ENCODE data around the gene TLNRD1.
A peak's percentile ranks its signal among the peaks of the same experiment; 100 is the strongest.
"Not testable (repeated sequence)": the region's sequence is repeated elsewhere in the genome, so short reads cannot be mapped to it uniquely, and the experiment has no call there.

TLNRD1 gene

DNA sequence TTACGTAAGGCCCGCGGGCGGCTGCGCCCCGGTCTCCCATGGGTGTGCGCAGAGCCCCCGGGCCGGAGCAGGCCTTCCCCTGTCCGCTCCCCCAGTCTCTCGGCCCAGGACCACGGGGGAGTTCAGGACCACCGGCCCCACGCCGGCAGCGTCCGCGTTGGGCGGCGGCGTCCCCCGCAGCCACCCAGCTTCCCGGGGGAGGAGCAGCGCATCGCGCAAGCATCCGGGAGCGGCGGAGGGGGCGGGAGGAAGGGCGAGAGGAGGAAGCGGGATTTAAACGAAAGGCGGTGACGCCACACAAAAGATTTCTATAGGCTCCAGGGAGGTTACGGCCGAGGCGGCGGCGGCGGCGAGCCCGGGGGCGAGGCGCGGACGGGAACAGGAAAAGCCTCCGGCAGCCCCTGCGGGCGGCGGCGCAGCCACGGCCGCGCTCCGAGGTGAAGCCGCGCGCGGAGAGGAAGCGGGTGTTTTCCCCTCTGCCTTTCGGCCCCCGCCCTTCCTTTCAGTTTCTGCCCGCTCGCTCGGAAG lies at the start of gene TLNRD1:
TSS of gene TLNRD1 (plus strand) at position 300 of the 528 bp plus-strand sequence. CDS start 1,349 bp downstream, outside the sequence.
- DNase-seq = peak; percentile 81 to 87

- no peak for DNase-seq
Observed at GRCh38 chr15:80951941-80952340, 48.8 kb upstream of the TLNRD1 start.

GRCh38 chr15:80953001-80953952 lies 47.4 kb upstream of the TLNRD1 start:
- no peak for DNase-seq

GRCh38 chr15:80953953-80954778 lies 46.6 kb upstream of the TLNRD1 start:
- no peak for DNase-seq

GRCh38 chr15:80955571-80956452 lies 44.9 kb upstream of the TLNRD1 start:
- peak; percentile 60 to 67 for DNase-seq

DNA sequence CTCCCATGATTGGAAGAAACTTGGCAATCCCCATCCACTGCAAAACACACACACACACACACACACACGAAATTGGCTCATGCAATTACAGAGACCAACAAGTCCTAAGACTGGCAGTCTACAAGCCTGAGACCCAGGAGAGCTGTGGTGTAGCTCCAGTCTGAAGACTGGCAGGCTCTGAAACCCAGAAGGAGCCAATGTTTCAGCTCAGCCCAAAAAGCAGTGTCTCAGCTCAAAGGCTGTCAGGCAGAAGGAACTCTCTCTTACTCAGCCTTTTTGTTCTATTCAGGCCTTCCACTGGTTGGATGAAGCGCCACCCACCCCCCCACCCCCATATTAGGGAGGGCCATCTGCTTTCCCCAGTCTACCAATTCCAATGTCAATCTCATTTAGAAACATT lies 43.2 kb upstream of the TLNRD1 start:
- no peak for DNase-seq

DNA sequence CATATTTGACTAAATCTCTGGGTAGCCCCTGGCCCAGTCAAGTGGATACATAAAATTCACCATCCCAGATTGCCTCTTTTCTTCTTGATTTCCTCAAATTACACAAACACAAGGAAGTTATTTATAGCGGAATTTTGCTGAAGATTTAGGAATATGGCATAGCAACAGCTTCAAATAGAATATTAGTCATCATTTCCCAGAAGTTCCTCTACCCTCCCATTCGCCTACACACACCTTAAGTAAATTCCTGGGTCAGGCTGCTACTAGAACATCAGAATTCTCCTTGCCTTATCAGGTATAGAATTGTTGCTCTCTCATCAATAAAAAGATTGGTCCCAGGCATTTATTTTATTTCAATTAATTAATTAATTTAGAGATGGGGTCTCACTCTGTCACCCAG lies 42.7 kb upstream of the TLNRD1 start:
- DNase-seq = no peak

DNA sequence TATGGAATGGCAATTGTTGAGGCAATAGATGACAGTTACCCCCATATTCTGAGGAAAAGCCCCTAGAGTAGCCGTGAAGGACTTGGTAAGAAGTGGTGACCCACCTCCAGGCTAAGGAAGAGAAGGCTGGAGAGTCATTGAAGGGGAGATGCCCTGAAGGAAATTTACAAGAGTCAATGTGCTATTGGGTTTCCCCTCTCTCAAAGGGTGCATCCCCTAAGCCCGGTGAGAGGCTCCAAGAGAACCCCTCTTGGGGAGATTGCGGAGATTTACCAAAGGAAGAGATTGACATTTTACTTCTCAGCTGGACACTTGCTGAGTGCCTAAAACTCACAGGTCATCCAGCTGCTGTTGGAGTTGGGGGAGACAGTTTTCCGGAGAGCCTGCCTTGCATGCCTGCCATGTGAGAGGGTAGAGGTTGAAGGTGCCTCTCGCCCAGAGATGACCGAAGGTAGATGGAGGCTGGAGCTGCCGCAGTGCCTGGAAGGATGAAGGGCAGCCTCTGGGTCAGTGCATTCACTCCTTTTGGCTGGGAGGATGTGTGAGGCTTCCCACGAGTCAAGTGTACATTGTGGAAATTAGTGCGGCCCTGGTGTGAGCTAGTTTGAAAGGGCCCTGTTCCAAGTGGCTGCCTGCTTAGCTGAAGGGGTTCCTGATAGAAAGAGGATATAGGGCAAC lies 41.8 kb upstream of the TLNRD1 start:
- no peak for DNase-seq

- not testable (repeated sequence) for DNase-seq
Observed at GRCh38 chr15:80965454-80965853, 35.3 kb upstream of the TLNRD1 start.

DNA sequence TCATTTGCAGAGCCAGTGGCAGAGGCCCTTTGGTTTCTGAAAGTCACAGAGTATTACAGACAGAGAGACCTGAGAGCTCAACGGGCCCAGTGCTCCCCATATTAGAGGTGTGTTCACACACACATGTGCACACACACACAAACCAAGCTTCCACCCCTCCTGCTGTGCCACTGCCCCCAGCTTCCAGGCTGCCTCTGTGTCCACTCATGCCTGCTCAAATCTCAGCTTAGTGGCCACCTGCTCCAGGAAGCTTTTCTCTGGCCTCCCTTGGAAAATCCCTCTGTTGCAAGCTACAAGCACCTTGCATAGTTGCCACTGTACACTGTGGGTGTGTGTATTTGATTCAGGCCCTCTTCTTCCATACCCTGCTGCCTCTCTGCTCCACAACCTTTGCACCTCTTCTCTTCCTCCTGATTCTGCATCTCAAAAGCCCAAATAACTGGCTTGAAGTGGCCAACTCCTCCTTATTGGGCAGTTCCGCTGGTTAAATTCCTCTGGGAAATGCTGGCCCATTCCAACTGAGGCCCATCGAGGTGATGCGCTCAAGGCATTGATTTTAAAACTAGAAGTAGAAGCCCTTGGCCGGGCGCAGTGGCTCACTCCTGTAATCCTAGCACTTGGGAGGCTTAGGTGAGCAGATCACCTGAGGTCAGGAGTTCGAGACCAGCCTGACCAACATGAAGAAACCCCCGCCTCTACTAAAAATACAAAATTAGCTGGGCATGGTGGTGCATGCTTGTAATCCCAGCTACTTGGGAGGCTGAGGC lies 34.1 kb upstream of the TLNRD1 start:
- no peak for DNase-seq

GRCh38 chr15:80967451-80967850 lies 33.3 kb upstream of the TLNRD1 start:
- no peak for DNase-seq

GRCh38 chr15:80967991-80968510 lies 32.7 kb upstream of the TLNRD1 start:
- no peak for DNase-seq

GRCh38 chr15:80969316-80969715 lies 31.4 kb upstream of the TLNRD1 start:
- DNase-seq = no peak

DNA sequence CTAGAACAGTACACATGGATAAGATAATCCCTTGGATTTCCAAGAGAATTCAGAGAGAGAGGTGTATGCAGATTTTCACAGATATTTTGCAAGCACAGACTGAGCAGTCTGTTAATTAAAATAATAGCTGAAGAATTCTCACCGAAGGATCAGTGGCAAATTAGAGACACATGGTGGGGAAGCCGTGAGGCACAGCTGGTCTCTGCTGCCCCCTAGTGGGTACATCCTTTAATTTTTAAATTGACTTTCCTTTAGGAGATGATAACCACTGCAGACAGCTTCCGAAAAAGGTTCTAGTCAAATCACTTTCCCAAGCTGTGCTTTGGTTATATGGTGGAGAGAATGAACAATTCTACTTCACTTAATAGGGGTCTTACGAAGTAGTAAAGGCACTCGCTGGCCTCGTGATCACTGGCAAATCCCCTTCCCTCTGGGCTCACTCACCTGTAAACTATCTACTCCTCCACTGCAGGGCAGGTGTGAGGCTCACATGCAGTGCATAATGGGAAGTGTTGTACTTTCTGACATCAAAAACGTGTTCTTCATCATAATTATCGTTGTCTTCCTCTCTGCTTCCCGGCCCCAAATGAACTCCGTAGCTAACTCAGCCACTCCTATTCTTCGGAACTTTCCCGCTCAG lies 30.6 kb upstream of the TLNRD1 start:
- DNase-seq = peak; percentile 64 to 73

- no peak for DNase-seq
Observed at GRCh38 chr15:80970658-80971057, 30.1 kb upstream of the TLNRD1 start.

- DNase-seq = no peak
Observed at GRCh38 chr15:80971143-80971542, 29.6 kb upstream of the TLNRD1 start.

GRCh38 chr15:80972276-80972675 lies 28.4 kb upstream of the TLNRD1 start:
- no peak for DNase-seq

- DNase-seq = peak in 1 of 2 donors; percentile 14
Observed at GRCh38 chr15:80974914-80975313, 25.8 kb upstream of the TLNRD1 start.

DNA sequence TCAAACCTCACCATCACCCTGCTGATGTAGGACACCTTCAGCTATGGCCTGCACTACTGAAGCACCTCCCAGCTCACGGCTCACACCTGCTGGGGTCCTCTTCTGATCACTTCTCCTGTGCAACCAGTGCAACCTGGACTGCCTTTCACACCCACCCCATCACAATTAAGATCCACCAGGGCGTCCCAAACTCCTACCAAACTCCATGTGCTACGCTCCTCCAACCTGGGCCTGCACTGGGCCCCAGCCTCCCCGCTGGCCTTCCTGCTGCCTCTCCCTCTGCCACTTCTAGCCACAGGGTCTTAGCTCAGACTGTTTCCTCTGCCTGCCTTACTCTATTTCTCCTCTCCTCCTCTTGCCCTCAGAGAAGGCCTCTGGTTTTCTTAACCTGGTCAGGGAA lies 23.9 kb upstream of the TLNRD1 start:
- DNase-seq = no peak

DNA sequence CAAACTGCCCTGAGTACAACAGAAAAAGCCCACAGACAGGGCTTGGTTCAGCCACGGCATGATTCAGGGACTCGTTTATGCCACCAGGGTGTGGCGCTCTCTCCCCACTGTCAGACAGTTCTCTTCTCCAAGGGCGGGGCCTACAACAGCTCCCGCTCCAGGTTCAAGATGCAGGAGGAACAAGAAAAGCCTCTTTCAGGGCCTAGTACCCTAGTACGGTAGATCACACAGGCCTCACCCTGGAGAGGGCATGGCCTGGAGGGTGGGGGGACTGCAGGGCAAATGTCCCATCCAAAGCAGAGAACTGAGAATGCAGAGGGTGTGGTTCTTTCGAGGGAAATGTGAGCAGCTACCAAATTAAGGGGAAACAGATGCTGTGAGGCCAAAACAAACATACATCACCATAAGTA lies 23.1 kb upstream of the TLNRD1 start:
- peak; percentile 38 to 43 for DNase-seq

Measured in stimulated activated CD4-positive, alpha-beta T cell treated with anti-CD3 and anti-CD28 coated beads, Interleukin-2, amount 100 ng/mL, for 24 hours (primary cell).